SK-N-DZ (cell line): ENCODE data around the gene ARID3A. TPM values are rescaled to one million over a fixed set of nuclear protein-coding genes. Genes with fewer than 3 reads are reported as not detected.
"Not testable (repeated sequence)": the region's sequence is repeated elsewhere in the genome, so short reads cannot be mapped to it uniquely, and the experiment has no call there.

Experiments
- DNase-seq: peaks from one replicate; pipeline ENCODE4 v3.0.0-alpha.2; 2015; ENCODE audit warnings: low spot score
- polyA plus RNA-seq, 2 experiments: library from polyadenylated mRNA; depleted of rRNA; stranded (reverse); fragments of >200 nt; gene quantifications; 2 replicates each; pipeline ENCODE4 v1.2.3, GENCODE V29; 2014

Gene ARID3A, protein sequence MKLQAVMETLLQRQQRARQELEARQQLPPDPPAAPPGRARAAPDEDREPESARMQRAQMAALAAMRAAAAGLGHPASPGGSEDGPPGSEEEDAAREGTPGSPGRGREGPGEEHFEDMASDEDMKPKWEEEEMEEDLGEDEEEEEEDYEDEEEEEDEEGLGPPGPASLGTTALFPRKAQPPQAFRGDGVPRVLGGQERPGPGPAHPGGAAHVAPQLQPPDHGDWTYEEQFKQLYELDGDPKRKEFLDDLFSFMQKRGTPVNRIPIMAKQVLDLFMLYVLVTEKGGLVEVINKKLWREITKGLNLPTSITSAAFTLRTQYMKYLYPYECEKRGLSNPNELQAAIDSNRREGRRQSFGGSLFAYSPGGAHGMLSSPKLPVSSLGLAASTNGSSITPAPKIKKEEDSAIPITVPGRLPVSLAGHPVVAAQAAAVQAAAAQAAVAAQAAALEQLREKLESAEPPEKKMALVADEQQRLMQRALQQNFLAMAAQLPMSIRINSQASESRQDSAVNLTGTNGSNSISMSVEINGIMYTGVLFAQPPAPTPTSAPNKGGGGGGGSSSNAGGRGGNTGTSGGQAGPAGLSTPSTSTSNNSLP
- polyA plus RNA-seq (2014; cell fraction: cytosol; rRNA removed), result 16.7 and 22.3 TPM in 2 replicates
- 11.9 and 12.9 TPM in 2 replicates for polyA plus RNA-seq (2014; cell fraction: nucleus; rRNA removed)

GRCh38 chr19:925526-926322 is at the start of gene ARID3A:
Gene ARID3A, plus strand, starts transcription at chr19:926035. Its CDS starts 3,494 bp downstream, at chr19:929529.
- peak; percentile 95 for DNase-seq

DNA sequence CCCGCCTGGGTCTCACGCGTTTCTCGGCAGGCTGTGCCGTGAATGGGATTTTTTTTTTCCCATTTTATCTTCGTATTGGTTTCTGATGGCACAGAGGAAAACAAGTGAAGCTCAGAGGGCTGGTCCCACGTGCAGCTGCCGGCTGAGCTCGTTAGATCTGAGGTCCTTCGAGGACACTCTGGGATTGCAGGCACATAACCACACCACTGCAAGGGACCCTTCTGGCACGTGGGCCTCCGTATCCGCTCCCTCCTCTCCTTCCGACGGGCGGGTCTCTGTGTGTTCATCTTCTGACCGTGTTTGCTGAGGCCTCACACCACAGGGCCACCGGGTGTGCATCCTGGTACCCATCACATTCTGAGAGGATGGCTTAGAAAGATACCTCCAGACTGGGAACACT is 49.7 kb upstream of the ARID3A start:
- DNase-seq, result no peak

GRCh38 chr19:876780-877314 is 49.0 kb upstream of the ARID3A start:
- no peak for DNase-seq

DNA sequence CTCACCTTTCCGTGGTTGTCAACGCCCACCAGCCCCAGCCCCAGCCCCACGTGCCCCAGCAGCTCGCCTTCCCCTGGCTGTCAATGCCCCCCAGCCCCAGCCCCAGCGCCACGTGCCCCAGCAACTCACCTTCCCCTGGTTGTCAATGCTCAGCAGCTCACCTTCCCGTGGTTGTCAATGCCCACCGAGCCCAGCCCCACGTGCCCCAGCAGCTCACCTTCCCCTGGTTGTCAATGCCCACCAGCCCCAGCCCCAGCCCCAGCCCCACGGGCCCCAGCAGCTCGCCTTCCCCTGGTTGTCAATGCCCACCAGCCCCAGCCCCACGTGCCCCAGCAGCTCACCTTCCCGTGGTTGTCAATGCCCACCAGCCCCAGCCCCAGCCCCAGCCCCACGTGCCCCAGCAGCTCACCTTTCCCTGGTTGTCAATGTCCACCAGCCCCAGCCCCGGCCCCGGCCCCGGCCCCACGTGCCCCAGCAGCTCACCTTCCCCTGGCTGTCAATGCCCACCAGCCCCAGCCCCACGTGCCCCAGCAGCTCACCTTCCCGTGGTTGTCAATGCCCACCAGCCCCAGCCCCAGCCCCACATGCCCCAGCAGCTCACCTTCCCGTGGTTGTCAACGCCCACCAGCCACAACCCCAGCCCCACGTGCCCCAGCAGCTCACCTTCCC is 47.7 kb upstream of the ARID3A start:
- DNase-seq, result not testable (repeated sequence)

DNA sequence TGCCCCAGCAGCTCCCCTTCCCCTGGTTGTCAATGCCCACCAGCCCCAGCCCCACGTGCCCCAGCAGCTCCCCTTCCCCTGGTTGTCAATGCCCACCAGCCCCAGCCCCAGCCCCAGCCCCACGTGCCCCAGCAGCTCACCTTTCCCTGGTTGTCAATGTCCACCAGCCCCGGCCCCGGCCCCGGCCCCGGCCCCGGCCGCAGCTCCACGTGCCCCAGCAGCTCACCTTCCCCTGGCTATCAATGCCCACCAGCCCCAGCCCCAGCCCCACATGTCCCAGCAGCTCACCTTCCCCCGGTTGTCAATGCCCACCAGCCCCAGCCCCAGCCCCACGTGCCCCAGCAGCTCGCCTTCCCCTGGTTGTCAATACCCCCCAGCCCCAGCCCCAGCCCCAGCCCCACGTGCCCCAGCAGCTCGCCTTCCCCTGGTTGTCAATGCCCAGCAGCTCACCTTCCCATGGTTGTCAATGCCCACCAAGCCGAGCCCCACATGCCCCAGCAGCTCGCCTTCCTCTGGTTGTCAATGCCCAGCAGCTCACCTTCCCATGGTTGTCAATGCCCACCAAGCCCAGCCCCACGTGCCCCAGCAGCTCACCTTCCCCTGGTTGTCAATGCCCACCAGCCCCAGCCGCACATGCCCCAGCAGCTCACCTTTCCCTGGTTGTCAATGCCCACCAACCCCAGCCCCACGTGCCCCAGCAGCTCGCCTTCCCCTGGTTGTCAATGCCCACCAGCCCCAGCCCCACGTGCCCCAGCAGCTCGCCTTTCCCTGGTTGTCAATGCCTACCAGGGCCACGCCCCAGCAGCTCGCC is 46.9 kb upstream of the ARID3A start:
- DNase-seq, result not testable (repeated sequence)

GRCh38 chr19:879711-880438 is 46.0 kb upstream of the ARID3A start:
- no peak for DNase-seq

DNA sequence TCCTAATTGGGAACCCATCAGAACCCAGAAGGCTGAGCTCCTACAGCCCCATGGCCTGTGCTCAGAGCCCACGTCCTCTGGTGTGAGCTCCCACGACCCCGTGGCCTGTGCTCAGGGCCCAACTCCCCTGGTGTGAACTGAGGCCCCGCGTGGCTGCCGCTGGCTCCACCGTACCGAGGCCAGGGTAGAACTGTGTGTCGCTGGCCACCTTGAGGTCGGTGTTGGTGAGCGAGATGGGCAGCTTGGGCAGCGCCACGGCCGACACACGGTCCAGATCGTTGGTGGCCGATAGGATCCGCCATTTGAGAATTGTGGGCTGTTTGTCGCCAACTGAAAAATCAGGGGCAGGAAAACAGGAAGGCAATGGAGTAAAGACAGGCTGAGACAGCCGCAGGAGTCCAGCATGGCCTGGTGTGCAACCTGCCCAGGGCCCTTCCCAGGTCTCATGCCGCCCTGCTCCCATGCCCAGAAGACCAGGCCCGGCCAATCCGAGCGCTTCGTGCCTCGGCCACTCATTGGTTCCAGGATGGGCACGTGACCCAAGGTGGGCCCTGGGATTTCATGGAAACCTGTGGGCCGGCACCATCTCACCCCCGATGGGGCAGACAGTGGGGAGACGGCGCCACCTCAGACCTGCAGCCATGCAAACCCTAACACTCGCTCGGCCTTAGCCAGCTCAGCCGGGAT is 44.3 kb upstream of the ARID3A start:
- DNase-seq, result no peak

GRCh38 chr19:882871-883497 is 42.9 kb upstream of the ARID3A start:
- no peak for DNase-seq

DNA sequence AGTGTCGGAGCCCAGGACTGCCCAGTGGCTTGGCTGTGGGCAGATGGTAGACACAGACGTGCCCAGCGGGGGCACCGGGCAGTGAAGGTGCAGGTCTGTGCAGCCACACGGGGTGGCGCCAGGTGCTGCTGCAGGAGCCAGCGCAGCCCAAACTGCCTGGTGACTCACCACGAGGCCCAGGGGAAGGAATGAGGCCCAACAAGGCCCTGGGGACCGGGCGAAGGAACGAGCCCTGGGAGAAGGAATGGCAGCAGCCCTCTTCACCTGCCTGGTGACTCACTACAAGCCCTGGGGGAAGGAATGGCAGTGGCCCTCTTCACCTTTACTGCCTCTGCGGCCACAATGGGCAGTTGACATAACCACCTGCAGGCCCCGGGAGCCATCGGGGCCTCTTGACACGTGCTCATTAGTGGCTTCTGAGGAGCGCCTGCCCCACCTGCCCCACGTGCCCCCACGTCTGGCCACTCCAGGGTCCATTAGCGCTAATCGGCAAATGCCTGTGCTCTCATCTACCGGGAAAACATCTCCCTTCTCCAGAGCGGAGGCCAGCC is 42.1 kb upstream of the ARID3A start:
- DNase-seq, result no peak

GRCh38 chr19:884420-885211 is 41.2 kb upstream of the ARID3A start:
- DNase-seq, result no peak

DNA sequence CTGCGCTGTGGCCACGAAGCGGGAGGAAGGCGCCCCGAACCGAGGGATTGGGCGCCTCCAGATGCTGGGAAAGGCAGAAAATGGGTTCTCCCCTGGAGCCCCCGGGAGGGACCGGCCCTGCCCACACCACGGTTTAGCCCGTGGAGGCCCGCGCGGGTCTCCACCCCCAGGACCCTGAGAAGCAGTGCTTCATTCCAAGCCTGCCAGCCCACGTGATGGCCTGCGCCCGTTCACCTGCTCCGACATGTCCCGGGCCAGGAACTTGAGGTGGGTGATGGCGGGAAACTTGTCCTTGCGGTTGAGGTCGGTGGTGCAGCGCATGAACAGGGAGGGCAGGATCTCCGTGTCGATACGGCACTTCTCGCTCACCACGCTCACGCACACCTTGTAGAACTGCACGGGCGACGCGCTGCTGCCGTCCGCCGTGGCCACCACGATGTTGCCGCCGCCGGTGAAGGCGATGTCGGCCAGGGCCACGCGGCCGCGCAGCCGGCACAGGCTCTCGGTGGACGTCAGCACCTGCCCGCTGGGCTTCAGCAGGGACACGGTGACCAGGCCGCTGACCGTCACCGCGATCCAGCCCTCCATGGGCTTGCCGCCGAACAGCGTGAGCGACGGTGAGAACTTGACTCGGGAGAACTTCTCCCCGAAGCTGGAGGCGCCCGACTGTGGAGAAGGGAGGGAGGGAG is 40.2 kb upstream of the ARID3A start:
- DNase-seq, result no peak

DNA sequence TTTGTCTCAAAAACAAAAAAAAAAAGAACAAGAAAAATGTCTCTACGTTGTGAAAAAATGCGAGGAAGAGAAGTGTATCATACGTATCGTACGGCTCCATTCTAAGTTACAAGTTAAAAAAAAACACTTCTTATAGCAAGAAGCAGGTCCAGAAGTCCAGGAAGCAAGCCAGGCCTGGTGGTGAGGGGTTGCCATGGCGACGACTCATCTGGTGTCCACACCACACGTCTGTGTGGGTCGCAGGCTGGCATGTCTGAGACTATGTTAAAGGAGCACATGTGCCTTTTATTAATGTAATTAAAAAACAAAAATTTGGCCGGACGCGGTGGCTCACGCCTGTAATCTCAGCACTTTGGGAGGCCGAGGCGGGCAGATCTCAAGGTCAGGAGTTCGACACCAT is 38.8 kb upstream of the ARID3A start:
- no peak for DNase-seq

DNA sequence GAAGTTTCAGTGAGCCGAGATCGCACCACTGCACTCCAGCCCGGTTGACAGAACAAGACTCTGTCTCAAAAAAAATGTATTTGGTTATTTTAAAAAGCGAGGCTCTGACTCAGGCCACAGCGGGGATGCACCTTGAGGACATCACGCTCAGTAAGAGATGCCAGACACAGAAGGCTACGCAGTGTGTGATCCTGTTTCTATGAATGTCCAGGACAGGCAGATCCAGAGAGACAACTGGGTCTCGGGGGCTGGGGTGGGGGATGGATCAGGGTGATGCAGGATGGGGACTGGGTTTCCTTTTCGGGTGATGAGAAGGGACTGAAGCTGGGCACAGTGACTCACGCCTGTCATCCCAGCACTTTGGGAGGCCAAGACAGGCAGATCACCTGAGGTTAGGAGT is 38.2 kb upstream of the ARID3A start:
- no peak for DNase-seq

DNA sequence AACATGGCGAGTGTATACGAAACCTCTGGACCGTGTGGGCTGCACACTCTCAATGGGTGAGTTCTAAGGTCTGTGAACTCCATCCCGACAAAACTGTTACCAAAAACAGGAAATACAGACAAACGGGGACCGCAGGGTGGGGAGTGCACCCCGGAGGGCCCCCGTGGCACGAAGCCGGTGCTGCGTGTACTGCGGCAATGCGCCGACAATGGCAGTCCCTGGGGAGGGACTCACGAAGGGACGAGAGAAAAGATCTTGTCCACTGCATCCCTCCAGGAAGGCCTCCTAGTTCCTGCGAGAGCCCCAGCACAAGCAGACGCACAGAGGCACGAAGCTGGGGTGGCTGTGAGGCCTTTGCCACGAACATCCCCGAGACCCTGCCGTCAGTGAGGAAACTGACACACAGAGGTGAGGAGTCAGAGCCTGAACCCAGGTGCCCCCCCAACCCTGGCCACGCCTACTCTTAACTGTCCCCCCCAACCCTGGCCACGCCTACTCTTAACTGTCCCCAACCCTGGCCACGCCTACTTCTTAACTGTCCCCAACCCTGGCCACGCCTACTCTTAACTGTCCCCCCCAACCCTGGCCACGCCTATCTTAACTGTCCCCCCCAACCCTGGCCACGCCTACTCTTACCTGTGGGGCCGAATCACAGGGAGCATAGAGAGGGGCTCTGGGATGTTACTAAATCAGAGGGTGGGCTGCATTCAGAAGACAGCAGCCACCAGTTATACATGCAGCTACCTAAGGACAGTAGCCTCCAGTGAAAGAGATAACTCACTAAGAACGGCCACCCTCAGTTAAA is 37.1 kb upstream of the ARID3A start:
- DNase-seq, result no peak

- DNase-seq, result no peak
These were observed 36.1 kb upstream of the ARID3A start for GRCh38 chr19:889662-890295.

GRCh38 chr19:890831-891230 is 35.0 kb upstream of the ARID3A start:
- no peak for DNase-seq
